SK-N-SH (cell line): ENCODE results near the gene METTL3. TPM values are rescaled to one million over a fixed set of nuclear protein-coding genes. Genes with fewer than 3 reads are reported as not detected.

Source experiments
- CTCF ChIA-PET: fragments of 300-600, 350-600 bp; formaldehyde crosslinking; extraction: SDS; loops from one replicate; lab custom pipeline; 2021; lab: Yijun Ruan, JAX
- POLR2A ChIA-PET: fragments of 350-600 bp; sonication (Branson Sonifier 250); formaldehyde crosslinking; extraction: SDS; loops from one replicate; lab custom pipeline; 2020; ENCODE audit warnings: antibody characterized with exemption, inconsistent platforms; lab: Yijun Ruan, JAX
- DNase-seq: peaks from one replicate; pipeline ENCODE4 v3.0.0; 2012
- H2AFZ ChIP-seq: fragments of 200-600 bp; sonication (generic); 2 replicates; pipeline ENCODE4 v1.8.1; 2016; ENCODE audit warnings: antibody characterized with exemption, mild to moderate bottlenecking, low read depth
- H3F3A ChIP-seq: fragments of 200-600 bp; sonication (generic); replicated peaks from 2 replicates; pipeline ENCODE3; 2016; ENCODE audit warnings: antibody characterized with exemption, mild to moderate bottlenecking; ENCODE audit not compliant: insufficient read depth
- H3K27ac ChIP-seq, 2 experiments: fragments of 200-500 bp in 1 of 2; fragments of 200-600 bp in 1 of 2; sonication (Bioruptor generic) in 1 of 2; sonication (generic), shearing (Covaris generic) in 1 of 2; 2 replicates each; pipeline versions ENCODE4 v1.5.1 to v1.6.1; 2014 to 2016; ENCODE audit warnings: low read depth in 2 of 2, inconsistent platforms in 1 of 2, low read length in 1 of 2, mild to moderate bottlenecking in 1 of 2, mixed read lengths in 1 of 2
- H3K27me3 ChIP-seq: fragments of 200-600 bp; sonication (generic), shearing (Covaris generic); 2 replicates; pipeline ENCODE4 v1.6.1; 2016; ENCODE audit warnings: mixed run types; ENCODE audit not compliant: insufficient read depth
- H3K36me3 ChIP-seq, 2 experiments: fragments of 200-500 bp in 1 of 2; fragments of 200-600 bp in 1 of 2; sonication (Bioruptor generic) in 1 of 2; sonication (generic) in 1 of 2; replicated peaks in 1 of 2; 2 replicates each; pipeline versions ENCODE3 to v1.5.1; 2014 to 2016; ENCODE audit warnings: low read length in 1 of 2, mild to moderate bottlenecking in 1 of 2; ENCODE audit not compliant: insufficient read depth in 2 of 2, control insufficient read depth in 1 of 2
- H3K4me1 ChIP-seq, 2 experiments: fragments of 200-500 bp in 1 of 2; fragments of 200-600 bp in 1 of 2; sonication (Bioruptor generic) in 1 of 2; sonication (generic), shearing (Covaris generic) in 1 of 2; 2 replicates each; pipeline versions ENCODE4 v1.5.1 to v1.6.1; 2014 to 2016; ENCODE audit warnings: low read depth in 1 of 2, low read length in 1 of 2, mixed run types in 1 of 2; ENCODE audit not compliant: insufficient read depth in 2 of 2, control insufficient read depth in 1 of 2
- H3K4me2 ChIP-seq: fragments of 200-600 bp; sonication (generic), shearing (Covaris generic); 2 replicates; pipeline ENCODE4 v1.6.1; 2017; ENCODE audit warnings: mixed run types
- H3K4me3 ChIP-seq, 2 experiments: fragments of 200-500 bp in 1 of 2; fragments of 200-600 bp in 1 of 2; sonication (Bioruptor generic) in 1 of 2; sonication (generic), shearing (Covaris generic) in 1 of 2; 2 replicates each; pipeline versions ENCODE4 v1.5.1 to v1.8.1; 2014 to 2016; ENCODE audit warnings: low read depth in 2 of 2, inconsistent platforms in 1 of 2, low read length in 1 of 2, mild to moderate bottlenecking in 1 of 2, mixed read lengths in 1 of 2, moderate library complexity in 1 of 2
- H3K79me2 ChIP-seq: fragments of 200-600 bp; sonication (generic); 2 replicates; pipeline ENCODE4 v1.8.1; 2017; ENCODE audit warnings: mild to moderate bottlenecking; ENCODE audit not compliant: insufficient read depth
- H3K9ac ChIP-seq: fragments of 200-600 bp; sonication (generic); 2 replicates; pipeline ENCODE4 v1.6.1; 2017; ENCODE audit warnings: mixed run types
- H3K9me2 ChIP-seq: fragments of 200-600 bp; sonication (generic); 2 replicates; pipeline ENCODE4 v1.6.1; 2017; ENCODE audit warnings: mixed run types
- H3K9me3 ChIP-seq: fragments of 200-600 bp; sonication (generic); 2 replicates; pipeline ENCODE4 v1.6.1; 2017; ENCODE audit warnings: mixed run types, mild to moderate bottlenecking, moderate library complexity
- H4K20me1 ChIP-seq: fragments of 200-600 bp; sonication (generic); 2 replicates; pipeline ENCODE4 v1.6.1; 2017; ENCODE audit warnings: mild to moderate bottlenecking, mixed run types; ENCODE audit not compliant: insufficient read depth
- CHD2 ChIP-seq: fragments of 150-350 bp; IDR thresholded peaks from 2 replicates; pipeline ENCODE4 v1.6.1; 2018; ENCODE audit warnings: low read length; ENCODE audit not compliant: partially characterized antibody
- CTCF ChIP-seq: fragments of 200-600 bp; sonication (generic); IDR thresholded peaks from 2 replicates; pipeline ENCODE4 v1.6.1; 2017; ENCODE audit warnings: antibody characterized with exemption, mild to moderate bottlenecking, moderate library complexity
- EP300 ChIP-seq, 2 experiments: IDR thresholded peaks; 2 replicates each; pipeline versions ENCODE4 v1.4.0 to v1.6.1; 2012; ENCODE audit warnings: borderline replicate concordance in 1 of 2, low read depth in 1 of 2, low read length in 1 of 2
- FOXM1 ChIP-seq: IDR thresholded peaks from 2 replicates; pipeline ENCODE4 v1.4.0; 2012; ENCODE audit warnings: low read depth, mild to moderate bottlenecking
- JUND ChIP-seq: IDR thresholded peaks from 2 replicates; pipeline ENCODE4 v1.4.0; 2012
- MAX ChIP-seq: IDR thresholded peaks from 2 replicates; pipeline ENCODE4 v1.4.0; 2012; ENCODE audit warnings: low read depth
- MEF2A ChIP-seq: IDR thresholded peaks from 2 replicates; pipeline ENCODE4 v1.4.0; 2012; ENCODE audit warnings: low read depth, borderline replicate concordance
- NFIC ChIP-seq: IDR thresholded peaks from 2 replicates; pipeline ENCODE4 v1.4.0; 2012; ENCODE audit warnings: borderline replicate concordance
- NRF1 ChIP-seq: IDR thresholded peaks from 2 replicates; pipeline ENCODE4 v1.6.1; 2012; ENCODE audit warnings: low read depth, mild to moderate bottlenecking, low read length
- POLR2AphosphoS5 ChIP-seq: IDR thresholded peaks from 2 replicates; pipeline ENCODE4 v1.6.1; 2012; ENCODE audit warnings: low read depth, low read length
- RAD21 ChIP-seq: IDR thresholded peaks from 2 replicates; pipeline ENCODE4 v1.6.1; 2012; ENCODE audit warnings: mild to moderate bottlenecking, low read length
- RCOR1 ChIP-seq: fragments of 150-350 bp; IDR thresholded peaks from 2 replicates; pipeline ENCODE4 v1.6.1; 2017; ENCODE audit warnings: antibody characterized with exemption, low read length
- RFX5 ChIP-seq: IDR thresholded peaks from 2 replicates; pipeline ENCODE4 v1.6.1; 2012; ENCODE audit warnings: mild to moderate bottlenecking, improper control_type of control experiment, low read length
- RXRA ChIP-seq: IDR thresholded peaks from 2 replicates; pipeline ENCODE4 v1.4.0; 2012; ENCODE audit warnings: low read depth, mild to moderate bottlenecking, borderline replicate concordance
- TEAD4 ChIP-seq: IDR thresholded peaks from 2 replicates; pipeline ENCODE4 v1.4.0; 2012; ENCODE audit warnings: mild to moderate bottlenecking, borderline replicate concordance; ENCODE audit not compliant: insufficient read depth
- WGBS: methylation state at CpG from one replicate; pipeline ENCODE4 v1.1.6; 2017; ENCODE audit warnings: low lambda C conversion rate; 5-methylcytosine and 5-hydroxymethylcytosine counted together
- polyA plus RNA-seq, 3 experiments: library from polyadenylated mRNA; depleted of rRNA; stranded (reverse); fragments of >200 nt; gene quantifications; 2 replicates each; pipeline ENCODE4 v1.2.3, GENCODE V29; 2012
- TF ChIP-seq, protein P1 (sequence below): fragments of 150-350 bp; IDR thresholded peaks from 2 replicates; pipeline ENCODE4 v1.6.1; 2017; ENCODE audit warnings: antibody characterized with exemption, low read length, low read depth, borderline replicate concordance
- TF ChIP-seq, protein P2 (sequence below): fragments of 150-350 bp; IDR thresholded peaks from 2 replicates; pipeline ENCODE4 v1.6.1; 2016; ENCODE audit warnings: mild to moderate bottlenecking, low read depth, low read length

The METTL3 gene
- polyA plus RNA-seq, 1 of the 3 experiments (the other 2 are of a cell fraction): 118 TPM

DNA sequence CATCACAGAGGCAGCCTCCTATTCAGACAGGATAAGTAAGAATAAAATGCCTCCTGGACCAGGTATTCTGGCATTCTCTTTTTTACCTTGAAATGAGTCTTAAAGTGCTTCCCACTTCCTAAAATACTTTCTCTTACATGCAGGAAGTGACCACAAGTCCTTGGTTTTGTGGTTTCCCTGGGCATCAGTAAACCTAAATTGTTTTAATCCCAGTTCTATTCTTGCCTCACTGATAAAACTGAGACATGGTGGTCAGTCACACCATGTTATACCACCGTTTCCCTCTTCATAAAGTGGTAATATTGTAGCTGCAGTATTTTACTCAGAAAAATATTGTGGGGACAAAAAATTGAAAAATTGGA lies 16.2 kb upstream of the METTL3 start:
- WGBS: 81% methylated on average over 1 of the region's 1 CpG
- H2AFZ ChIP-seq: no peak overlapping the region

More for the DNA sequence above, 16.2 kb upstream of the METTL3 start:
- H4K20me1 ChIP-seq: no peaks in the 10 kb centered on the region
- H3K4me1 ChIP-seq: peaks cover 3 to 16% of the 10 kb centered on the region in 2 experiments; a peak in 2 of 4 replicates
- CTCF ChIA-PET: interaction anchor here (1.4 kb wide), 1 partner anchor 11 kb away, joined by 3 read pairs; no protein-coding TSS in a partner anchor
- TF ChIP-seq CHD2 (no peak), EP300 (IDR thresholded peaks at IDR 0.05; ENCODE audit: borderline replicate concordance in 1 of 2, low read depth in 1 of 2, low read length in 1 of 2) (no peak), TEAD4 (no peak), CTCF (no peak), FOXM1 (no peak), RAD21 (no peak), NRF1 (no peak), MEF2A (no peak), RXRA (no peak), MAX (no peak), RCOR1 (no peak), POLR2AphosphoS5 (no peak), RFX5 (no peak), NFIC (no peak), JUND (no peak)
- TF ChIP-seq, protein P1, sequence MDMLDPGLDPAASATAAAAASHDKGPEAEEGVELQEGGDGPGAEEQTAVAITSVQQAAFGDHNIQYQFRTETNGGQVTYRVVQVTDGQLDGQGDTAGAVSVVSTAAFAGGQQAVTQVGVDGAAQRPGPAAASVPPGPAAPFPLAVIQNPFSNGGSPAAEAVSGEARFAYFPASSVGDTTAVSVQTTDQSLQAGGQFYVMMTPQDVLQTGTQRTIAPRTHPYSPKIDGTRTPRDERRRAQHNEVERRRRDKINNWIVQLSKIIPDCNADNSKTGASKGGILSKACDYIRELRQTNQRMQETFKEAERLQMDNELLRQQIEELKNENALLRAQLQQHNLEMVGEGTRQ: no peak
- TF ChIP-seq, protein P2, sequence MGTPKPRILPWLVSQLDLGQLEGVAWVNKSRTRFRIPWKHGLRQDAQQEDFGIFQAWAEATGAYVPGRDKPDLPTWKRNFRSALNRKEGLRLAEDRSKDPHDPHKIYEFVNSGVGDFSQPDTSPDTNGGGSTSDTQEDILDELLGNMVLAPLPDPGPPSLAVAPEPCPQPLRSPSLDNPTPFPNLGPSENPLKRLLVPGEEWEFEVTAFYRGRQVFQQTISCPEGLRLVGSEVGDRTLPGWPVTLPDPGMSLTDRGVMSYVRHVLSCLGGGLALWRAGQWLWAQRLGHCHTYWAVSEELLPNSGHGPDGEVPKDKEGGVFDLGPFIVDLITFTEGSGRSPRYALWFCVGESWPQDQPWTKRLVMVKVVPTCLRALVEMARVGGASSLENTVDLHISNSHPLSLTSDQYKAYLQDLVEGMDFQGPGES: no peak
- no peak overlapping the region for H3K4me2 ChIP-seq
- H3K9ac ChIP-seq: no peak overlapping the region
- H3K4me3 ChIP-seq: no peak overlapping the region
- no peaks in the 10 kb centered on the region for H3F3A ChIP-seq
- POLR2A ChIA-PET: interaction anchor here (2.8 kb wide), 1 partner anchor 16 kb away, joined by 36 read pairs; the partner anchor contains the start of gene METTL3
- no peak overlapping the region for H3K27ac ChIP-seq
- no peaks in the 10 kb centered on the region for H3K9me3 ChIP-seq
- H3K9me2 ChIP-seq: no peaks in the 10 kb centered on the region
- peaks cover 0 to 5% of the 10 kb centered on the region in 2 experiments for H3K36me3 ChIP-seq
- H3K27me3 ChIP-seq: peaks cover 6% of the 10 kb centered on the region; the same call in 1 of the 2 replicates
- DNase-seq: no peak
- H3K79me2 ChIP-seq: no peaks in the 10 kb centered on the region; the same call in 1 of the 2 replicates
